Measurements from ENCODE around the gene FAF1.

DNA sequence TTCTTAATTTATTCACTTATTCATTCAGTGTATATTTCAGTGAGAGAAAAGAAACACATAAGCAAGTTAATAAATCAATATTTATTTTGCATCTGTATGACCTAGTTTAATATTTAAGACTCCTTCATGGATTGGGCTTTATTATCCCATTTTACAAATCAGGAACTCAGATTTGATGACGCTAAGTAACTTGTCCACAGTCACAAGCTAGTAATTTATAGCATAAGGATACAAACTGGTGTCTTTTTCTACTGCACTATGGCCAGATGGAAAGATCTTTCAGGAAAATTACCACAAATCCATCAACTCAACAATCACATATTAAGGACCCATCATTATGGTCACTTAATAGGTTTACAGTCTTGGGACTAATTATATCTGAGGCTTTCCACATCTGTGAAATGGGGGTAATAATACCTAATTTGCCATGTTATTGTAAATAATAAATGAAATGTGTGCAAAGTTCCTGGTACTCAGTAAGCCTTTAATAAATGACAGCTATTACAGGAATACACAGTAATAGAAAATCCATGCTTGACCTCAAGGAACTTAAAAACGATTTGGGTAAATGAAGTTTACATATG lies 23.2 kb upstream of the FAF1 start:
- TF ChIP-seq CTCF (IDR thresholded peaks at IDR 0.05) = no peak
- no peak for TF ChIP-seq POLR2AphosphoS5 (IDR thresholded peaks at IDR 0.05)
- no peak for TF ChIP-seq POLR2A (IDR thresholded peaks at IDR 0.05)

Data from transverse colon (tissue), 4 donors.